Fibroblast of lung (primary cell): ENCODE data around the gene DAZ1.
"Not testable (repeated sequence)": the region's sequence is repeated elsewhere in the genome, so short reads cannot be mapped to it uniquely, and the experiment has no call there.

Source experiments
- EZH2 ChIP-seq: IDR thresholded peaks from 2 replicates; pipeline ENCODE4 v1.5.1; 2012; ENCODE audit warnings: low read length, control low read depth, mild to moderate bottlenecking; ENCODE audit errors: missing control alignments
- TF ChIP-seq, protein P1 (sequence below), 2 donors: IDR thresholded peaks in 1 of 2; conservative IDR thresholded peaks in 1 of 2; 1 replicate in 1 of 2; 2 replicates in 1 of 2; pipeline ENCODE4 v1.5.1; 2011 to 2012; ENCODE audit warnings: low read length in 2 of 2, control low read depth in 1 of 2, inconsistent platforms in 1 of 2, low read depth in 1 of 2, mild to moderate bottlenecking in 1 of 2

DNA sequence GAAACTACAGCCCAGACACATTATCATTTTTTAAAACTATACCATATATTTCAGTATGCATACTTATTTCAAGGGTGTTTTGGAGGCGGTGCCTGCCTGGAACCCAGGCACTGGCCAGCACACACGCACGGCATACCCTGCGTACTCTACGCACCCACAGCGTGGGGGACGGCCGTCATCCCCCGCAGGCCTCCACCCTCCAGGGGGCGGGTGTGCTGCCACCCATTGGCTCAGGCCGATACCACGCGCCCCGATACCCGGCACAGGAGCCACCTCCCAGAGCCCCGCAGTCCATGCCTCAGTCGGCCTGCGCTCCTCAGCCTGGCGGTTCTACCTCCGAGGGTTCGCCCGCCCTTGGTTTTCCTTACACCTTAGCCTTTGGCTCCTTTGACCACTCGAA, 20.4 kb upstream of the DAZ1 start, which contains the start of gene DAZ2:
- TF ChIP-seq, protein P1, sequence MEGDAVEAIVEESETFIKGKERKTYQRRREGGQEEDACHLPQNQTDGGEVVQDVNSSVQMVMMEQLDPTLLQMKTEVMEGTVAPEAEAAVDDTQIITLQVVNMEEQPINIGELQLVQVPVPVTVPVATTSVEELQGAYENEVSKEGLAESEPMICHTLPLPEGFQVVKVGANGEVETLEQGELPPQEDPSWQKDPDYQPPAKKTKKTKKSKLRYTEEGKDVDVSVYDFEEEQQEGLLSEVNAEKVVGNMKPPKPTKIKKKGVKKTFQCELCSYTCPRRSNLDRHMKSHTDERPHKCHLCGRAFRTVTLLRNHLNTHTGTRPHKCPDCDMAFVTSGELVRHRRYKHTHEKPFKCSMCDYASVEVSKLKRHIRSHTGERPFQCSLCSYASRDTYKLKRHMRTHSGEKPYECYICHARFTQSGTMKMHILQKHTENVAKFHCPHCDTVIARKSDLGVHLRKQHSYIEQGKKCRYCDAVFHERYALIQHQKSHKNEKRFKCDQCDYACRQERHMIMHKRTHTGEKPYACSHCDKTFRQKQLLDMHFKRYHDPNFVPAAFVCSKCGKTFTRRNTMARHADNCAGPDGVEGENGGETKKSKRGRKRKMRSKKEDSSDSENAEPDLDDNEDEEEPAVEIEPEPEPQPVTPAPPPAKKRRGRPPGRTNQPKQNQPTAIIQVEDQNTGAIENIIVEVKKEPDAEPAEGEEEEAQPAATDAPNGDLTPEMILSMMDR (conservative IDR thresholded peaks at IDR 0.05 in 1 of 2, IDR thresholded peaks at IDR 0.05 in 1 of 2; ENCODE audit: low read depth in 1 of 2, low read length in 2 of 2): not testable (repeated sequence)
- not testable (repeated sequence) for TF ChIP-seq EZH2
